GM20431 (cell line): ENCODE measurements around the gene LIPA.
"Not testable (repeated sequence)": the region's sequence is repeated elsewhere in the genome, so short reads cannot be mapped to it uniquely, and the experiment has no call there.

Experiments
- in situ Hi-C: fragments of 300-500 bp; cut with MseI, MboI; formaldehyde crosslinking; loops from one replicate; pipeline ENCODE4 v1.15.0; 2020; ENCODE audit warnings: low sequenced_read_pairs; ENCODE audit not compliant: unreplicated experiment

LIPA gene

DNA sequence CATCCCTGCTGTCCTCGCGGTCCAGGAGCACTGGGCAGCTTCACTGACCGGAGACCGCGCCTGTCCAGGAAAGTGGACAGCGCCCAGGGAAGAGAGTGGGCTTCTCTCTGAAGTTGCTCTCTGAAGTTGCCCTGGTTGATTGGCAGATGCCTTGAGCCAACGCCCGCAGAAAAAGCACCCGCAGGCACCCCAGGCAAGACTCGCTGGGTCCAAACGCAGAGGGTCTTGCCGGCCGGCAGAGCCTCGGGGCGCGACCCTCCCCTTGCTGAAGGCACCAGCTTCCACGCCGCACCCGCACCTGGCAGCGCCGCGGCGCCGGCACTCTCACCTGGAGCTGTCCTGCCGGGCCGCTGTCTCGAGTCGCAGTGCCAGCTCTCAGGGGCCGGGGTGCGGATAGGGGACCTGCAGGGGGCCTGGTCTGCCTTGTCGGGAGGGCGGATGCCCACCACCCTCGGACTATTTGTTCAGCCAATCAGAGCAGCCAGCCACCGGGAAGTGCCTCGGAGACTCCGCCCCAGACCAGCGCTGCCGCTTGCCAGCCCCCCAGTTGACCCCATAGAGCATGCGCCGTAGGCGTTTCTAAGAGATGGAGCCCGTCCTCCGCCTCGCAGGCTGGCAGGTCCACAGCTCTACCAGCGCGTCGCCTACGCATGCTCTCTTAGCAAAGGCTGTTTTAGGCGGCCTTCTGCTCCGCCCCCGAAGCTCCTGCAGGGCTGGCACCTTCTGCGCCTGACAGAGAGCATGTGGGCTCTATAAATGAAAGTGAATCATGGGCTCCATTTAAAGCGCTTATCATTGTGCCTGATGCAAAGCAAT, at the start of gene LIPA:
Gene LIPA (minus strand): TSS at position 367 of the 816 bp plus-strand sequence. CDS start 4,127 bp downstream, outside the sequence.
- in situ Hi-C loops = no loop called here

DNA sequence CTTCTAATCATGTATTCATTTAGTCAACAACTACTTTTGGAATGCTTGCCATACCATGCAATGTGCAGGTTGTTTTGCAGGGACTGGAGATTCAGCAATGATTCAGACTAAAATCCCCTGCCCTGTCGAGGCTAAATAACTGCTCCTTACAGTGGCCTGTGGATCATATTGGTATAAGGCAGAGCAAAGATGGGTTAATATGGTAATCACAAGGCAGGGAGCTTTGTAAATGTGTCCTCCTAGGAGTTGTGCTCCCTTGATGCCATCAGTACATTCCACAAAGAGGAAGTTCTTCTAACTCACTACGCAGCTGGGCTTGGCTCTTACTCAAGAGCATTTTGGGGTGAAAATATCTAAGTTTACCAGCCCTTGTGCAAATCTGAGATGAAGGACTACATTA, 49.7 kb upstream of the LIPA start:
- in situ Hi-C loops = no loop called here

DNA sequence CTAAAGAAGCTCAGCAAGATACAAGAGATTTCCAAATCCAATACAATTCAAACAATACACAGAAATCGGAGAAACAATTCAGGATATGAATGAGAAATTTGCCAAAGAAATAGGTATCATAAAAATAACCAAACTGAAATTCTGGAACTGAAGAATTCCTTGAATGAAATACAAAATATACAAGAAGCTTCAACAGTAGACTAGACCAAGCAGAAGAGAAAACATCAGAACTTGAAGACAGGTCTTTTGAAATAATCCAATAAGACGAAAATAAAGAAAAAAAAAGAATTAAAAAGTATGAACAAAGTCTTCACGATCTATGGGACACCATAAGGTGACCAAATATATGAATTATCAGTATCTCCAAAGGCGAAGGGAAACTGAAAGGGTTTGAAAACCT, 47.5 kb upstream of the LIPA start:
- in situ Hi-C loops = no loop called here

- in situ Hi-C loops = no loop called here
Observed at GRCh38 chr10:89297791-89298190, 46.2 kb upstream of the LIPA start.

- in situ Hi-C loops = no loop called here
Observed at GRCh38 chr10:89297356-89297755, 45.8 kb upstream of the LIPA start.

DNA sequence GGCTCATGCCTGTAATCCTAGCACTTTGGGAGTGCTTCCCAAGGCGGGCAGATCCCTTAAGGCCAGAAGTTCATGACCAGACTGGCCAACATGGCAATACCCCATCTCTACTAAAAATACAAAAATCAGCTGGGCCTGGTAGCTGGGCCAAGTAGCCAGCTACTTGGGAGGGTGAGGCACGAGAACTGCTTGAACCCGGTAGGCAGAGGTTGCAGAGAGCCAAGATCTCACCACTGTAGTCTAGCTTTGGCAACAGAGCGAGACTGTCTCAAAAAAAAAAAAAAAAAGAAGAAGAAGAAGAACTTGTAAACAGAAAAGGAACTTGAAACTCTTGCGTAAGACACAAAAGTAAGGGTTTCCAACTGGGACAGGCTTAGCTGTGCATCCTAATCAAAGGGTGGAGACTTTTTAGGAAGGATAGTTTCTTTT, 44.7 kb upstream of the LIPA start:
- in situ Hi-C loops = no loop called here

DNA sequence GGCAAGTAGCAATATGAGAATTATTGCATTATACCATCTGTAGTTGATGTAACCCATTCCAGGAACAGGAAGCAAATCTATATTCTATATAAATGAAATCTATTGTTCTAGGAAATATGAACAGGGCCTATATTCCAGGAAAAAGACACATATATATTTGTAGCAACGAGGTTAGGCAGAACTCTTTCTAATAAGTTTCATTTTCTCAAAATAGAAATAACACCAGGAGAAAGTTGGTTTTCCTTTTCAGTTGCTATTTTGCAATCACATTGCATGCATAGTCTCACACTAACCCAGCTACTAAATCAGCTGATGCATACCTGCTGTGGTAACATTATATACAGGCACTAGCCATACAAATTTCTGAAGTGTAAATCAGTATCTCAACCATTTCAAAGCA, 44.0 kb upstream of the LIPA start:
- in situ Hi-C loops = no loop called here

DNA sequence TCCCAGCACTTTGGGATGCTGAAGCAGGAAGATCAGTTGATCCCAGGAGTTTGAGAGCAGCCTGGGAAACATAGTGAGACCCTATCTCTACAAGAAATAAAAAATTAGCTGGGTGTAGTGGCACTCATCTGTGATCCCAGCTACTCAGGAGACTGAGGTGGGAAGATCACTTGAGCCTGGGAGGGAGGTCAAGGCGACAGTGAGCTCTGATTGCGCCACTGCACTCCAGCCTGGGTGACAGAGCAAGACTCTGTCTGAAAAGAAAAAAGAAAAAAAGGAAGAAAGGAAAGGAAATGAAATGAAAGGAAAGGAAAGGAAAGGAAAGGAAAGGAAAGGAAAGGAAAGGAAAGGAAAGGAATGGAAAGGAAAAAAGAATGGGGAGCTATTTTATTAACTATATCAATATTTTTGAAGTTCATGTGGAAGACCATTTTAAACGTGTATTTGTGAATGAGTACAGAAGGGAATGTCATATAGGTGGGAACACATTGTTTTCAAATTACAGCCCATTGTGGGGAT, 43.2 kb upstream of the LIPA start:
- in situ Hi-C loops = no loop called here

DNA sequence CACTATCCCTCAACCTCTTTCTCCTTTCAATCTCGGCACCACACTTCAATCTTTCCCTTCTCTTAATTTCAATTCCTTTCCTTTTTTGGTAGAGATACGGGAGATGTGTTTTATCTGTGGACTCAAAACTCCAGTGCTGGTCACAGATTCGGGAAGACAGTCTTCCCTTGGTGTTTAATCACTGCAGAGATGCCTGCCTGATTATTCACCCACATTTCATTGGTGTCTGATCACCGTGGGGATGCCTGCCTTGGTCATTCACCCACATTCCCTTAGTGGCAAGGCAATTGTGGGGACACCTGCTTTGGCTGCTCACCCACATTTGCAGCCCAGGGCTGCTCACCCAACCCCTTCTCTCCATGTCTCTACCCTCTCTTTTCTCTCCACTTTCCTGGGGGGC, 33.7 kb upstream of the LIPA start:
- in situ Hi-C loops = not testable (repeated sequence)

DNA sequence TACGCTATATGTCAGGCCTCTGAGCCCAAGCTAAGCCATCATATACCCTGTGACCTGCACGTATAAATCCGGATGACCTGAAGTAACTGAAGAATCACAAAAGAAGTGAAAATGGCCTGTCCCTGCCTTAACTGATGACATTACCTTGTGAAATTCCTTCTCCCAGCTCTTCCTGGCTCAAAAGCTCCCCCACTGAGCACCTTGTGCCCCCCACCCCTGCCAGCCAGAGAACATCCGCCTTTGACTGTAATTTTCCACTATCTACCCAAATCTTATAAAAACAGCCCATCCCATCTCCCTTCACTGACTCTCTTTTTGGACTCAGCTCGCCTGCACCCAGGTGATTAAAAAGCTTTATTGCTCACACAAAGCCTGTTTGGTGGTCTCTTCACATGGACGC, 33.1 kb upstream of the LIPA start:
- in situ Hi-C loops = not testable (repeated sequence)

DNA sequence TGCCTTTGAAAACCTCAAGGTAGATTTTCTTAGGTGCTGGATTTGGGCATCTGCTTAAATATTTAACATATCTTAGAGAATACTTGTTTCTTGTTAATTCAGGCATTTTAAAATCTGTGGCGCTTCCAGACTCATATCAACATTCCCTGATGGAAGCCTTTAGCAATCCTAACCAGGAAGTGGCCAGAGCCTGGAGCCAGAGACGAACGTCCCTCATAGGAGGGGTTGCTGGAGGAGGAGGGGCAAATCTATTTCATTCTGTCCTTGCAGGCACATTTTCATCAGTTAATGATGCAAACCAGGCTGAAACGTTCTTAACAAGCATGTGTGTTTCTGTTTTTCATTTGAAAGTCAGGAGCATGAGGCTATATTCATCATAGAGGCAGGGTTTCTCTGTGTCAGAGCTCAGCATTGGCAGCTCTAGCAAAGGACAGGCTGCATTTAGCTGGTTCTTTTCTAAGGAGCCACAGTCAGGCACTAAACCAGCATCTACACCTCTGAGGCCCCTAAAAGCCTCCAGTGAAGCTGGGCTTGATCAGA, 32.4 kb upstream of the LIPA start:
- in situ Hi-C loops = no loop called here

DNA sequence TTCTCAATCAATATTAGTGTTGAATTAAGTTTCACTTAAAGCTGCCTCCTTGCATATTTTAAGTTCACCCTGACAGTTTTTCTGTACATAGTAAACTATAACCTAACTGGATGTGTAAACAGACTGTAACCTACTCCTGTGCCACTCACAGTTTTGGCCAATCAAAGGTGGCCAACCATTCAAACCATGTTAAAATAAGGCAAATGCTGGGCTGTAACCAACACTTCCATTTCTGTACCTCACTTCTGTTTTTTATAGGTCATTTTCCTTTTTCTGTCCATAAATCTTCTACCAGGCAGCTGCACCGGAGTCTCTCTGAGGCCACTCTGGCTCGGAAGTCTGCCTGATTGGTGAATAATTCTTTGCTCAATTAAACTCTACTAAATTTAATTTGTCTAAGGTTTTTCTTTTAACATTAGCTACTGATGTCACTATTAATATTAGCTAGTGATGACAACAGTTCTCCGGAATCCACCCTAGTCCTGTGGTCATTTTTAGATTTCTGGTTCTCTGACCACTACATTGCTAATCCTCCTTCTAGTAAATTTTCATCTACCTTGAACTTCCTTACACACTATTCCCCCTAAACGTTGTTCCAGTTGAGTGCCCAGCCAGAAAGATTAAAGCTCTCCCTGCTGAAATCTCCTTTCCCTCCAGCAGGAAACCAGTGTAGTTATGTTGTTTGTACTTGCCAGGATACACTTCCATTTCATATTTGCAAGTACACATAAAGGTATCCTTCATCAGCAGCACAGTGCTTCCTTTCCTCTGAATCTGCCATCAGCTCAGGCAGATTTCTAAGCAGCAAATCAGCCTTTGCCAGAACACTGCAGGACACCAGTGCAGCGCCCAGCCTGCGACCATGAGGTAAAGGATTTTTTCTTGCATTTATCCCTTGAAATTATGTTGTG, 31.7 kb upstream of the LIPA start:
- in situ Hi-C loops = no loop called here

DNA sequence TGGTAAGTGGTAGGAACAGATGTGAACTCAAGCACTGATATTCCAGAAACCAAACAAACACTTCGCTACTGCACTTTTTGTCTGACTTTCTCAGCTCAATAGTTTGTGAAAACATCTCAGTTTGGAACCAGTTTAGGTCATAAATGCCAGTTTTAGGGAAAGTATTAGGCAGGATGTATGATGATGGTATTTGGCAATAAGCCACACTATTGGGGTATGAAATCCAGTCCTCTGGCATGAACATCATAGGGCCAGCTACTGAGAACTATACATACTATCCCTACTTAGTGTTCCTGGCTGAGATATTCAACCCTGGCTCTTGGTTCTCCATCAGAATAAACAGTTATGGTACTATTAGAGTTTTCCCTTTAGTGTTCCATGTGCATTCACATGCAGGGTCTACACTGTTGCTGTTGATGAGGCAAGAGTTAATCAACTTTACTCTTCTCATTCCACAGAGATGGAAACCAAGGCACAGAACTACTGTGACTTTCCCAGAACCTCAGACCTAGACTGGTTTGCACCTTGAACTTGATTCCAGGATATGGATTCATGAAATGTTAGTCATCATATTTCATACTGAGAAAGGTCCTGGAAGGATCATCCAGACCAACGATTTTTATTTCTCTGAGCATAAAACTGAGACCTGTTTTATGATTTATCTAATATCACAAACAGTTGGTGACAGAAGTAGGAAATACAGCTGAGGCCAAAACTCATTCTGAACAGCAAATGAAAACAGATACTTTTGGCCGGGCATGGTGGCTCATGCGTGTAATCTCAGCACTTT, 30.2 kb upstream of the LIPA start:
- in situ Hi-C loops = no loop called here

DNA sequence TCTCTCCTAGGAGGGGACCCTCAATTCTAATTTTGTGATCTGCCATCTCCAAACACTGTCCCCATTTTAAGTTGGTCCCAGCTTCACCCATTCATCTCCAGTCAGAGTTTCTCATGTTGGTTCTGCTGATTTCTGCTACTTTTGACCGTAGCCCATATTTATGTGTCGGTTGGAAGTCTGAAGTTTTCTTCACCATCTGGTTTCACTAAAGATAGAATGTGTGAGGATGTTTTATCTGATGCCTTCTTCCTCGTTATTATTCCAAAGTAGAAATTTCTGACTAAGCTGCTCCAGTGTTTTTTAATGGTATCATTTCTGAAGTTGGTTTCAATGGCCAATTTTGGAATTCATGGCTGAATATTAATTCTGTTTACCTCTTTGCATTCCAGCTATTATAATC, 28.9 kb upstream of the LIPA start:
- in situ Hi-C loops = no loop called here

DNA sequence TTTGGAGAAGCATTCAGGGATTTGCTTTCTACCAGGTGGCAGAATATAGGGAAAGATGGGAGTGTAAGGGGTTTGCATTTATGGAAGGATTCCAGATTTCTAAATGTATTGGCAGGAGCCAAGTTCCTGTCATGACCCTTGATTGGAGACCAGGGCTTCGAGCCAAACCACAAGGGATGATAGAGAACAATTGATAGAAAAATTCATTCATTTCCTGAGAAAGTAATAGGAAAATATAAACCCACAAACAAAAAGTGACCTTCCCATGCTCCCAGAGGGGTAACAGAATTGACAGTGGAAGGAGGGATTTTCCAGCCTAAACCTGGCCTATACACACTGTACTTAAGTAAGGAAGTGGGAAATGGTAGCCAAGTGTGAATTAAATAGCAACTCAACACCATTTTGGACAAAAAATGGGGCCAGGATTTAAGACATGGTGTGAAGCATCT, 27.9 kb upstream of the LIPA start:
- in situ Hi-C loops = no loop called here

DNA sequence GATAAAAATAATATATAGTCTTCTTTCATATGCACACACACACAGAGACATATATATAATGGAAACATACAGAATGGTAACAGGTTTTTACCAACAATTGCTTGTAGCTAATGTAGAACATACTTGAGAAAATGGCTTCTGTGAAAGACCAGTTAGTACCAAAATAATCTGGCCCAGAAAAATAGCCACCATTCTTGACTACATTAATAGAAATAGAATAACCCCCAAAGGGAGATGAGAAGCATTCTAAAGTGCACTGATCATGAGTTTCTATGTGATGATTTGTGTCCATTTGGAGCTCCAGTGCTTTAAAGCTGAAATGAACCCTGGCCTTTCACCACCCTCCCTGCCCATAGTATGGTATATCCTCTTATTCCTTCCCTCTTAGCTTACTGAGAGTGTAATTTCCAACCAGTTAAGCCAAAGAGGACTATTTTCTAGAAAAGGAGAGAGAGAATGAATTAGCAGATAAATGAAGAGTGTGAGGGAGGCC, 27.4 kb upstream of the LIPA start:
- in situ Hi-C loops = no loop called here

DNA sequence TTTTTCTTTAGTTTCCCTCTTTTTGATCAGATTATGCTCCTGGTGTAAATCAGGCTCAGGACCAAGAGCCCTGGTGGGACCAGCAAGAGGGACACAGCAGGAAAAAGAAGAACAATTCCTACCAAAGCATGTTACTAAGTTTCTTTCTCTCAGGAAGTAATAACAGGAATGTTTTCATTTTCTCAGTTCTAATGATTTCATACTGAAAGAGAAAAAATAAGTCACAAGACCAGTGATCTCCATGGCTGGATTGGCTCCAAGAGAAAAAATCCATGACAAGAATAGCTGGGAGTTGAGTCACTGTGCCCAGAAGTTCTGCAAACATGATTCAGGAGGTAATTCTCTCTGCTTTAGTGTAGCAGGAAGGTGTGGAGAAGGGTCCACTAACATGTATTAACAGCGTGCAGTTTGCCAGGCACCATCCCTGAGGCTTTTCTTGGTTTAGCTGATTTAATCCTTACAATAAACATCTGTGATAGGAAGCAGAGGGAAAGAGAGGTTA, 26.5 kb upstream of the LIPA start:
- in situ Hi-C loops = no loop called here

DNA sequence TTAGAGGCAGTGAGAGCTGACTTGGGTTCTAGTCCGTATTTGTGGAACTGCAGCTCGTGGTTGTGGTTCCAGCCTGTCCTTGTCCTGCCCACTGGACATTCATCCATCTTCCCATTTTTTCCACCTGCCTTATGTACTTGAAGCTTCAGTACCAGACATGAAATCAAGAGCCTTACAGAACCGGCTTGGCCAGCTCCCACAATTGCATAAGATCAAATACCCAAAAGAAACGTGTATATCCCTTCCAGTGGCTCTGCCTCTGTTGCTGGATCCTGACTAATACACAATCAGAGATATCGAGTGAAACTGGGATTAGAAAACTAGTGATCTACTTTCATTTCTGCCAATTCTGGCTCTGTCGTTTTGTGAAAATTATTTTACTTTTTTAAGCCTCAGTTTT, 23.8 kb upstream of the LIPA start:
- in situ Hi-C loops = no loop called here

DNA sequence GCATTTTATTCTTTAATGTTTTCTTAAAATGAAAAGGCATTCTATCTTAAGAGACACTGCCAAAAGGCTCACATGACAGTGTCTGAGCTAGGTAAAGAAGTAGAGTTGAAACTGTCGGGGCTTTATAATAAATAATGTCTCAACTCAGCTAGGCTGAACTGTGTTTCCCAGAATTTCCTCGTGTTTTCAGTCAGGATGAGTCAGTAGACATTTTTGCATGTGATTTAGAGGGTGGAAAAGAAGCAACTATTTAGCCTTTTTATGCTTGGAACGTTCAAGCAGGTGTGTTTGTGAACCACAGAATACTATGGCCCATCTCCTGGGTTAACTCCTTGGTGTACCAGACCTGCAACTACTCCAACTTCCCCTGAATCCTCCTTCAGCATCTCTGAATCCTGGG, 23.4 kb upstream of the LIPA start:
- in situ Hi-C loops = no loop called here
